RWPE2 (cell line): ENCODE data around the gene SETD2.

Source experiments
- ATAC-seq: fragments of 200-7000 bp; cut with Tn5 transposase; 3 replicates; pipeline ENCODE4 v1.9.1; 2021; ENCODE audit warnings: low read depth
- DNase-seq: peaks from one replicate; pipeline ENCODE4 v3.0.0-alpha.2; 2020; ENCODE audit warnings: low spot score
- H3K27ac ChIP-seq: fragments of 450-650 bp; 2 replicates; pipeline ENCODE4 v1.5.1; 2017; ENCODE audit warnings: mild to moderate bottlenecking; ENCODE audit not compliant: poor library complexity, severe bottlenecking
- H3K27me3 ChIP-seq: fragments of 250-450 bp; sonication (Bioruptor Pico); 2 replicates; pipeline ENCODE4 v1.5.1; 2021; ENCODE audit warnings: mild to moderate bottlenecking, moderate library complexity; ENCODE audit not compliant: insufficient read depth, poor library complexity, severe bottlenecking
- H3K36me3 ChIP-seq: fragments of 250-450 bp; sonication (Bioruptor Pico); 2 replicates; pipeline ENCODE4 v1.5.1; 2020; ENCODE audit warnings: low read depth, mild to moderate bottlenecking, moderate library complexity
- H3K4me1 ChIP-seq: fragments of 250-450 bp; sonication (Bioruptor Pico); 2 replicates; pipeline ENCODE4 v1.5.1; 2021; ENCODE audit warnings: mild to moderate bottlenecking, moderate library complexity; ENCODE audit not compliant: insufficient read depth, poor library complexity, severe bottlenecking
- H3K4me3 ChIP-seq: fragments of 250-450 bp; sonication (Bioruptor Pico); 2 replicates; pipeline ENCODE4 v1.5.1; 2021; ENCODE audit warnings: mild to moderate bottlenecking, moderate library complexity; ENCODE audit not compliant: severe bottlenecking
- H3K9me3 ChIP-seq: fragments of 250-450 bp; sonication (Bioruptor Pico); 2 replicates; pipeline ENCODE4 v1.5.1; 2021; ENCODE audit warnings: mild to moderate bottlenecking, moderate library complexity; ENCODE audit not compliant: severe bottlenecking
- TF ChIP-seq, protein P1 (sequence below): fragments of 450-650 bp; IDR thresholded peaks from one replicate; pipeline ENCODE4 v1.5.1; 2017; ENCODE audit warnings: mild to moderate bottlenecking, moderate library complexity; ENCODE audit not compliant: poor library complexity, severe bottlenecking

SETD2 gene

DNA sequence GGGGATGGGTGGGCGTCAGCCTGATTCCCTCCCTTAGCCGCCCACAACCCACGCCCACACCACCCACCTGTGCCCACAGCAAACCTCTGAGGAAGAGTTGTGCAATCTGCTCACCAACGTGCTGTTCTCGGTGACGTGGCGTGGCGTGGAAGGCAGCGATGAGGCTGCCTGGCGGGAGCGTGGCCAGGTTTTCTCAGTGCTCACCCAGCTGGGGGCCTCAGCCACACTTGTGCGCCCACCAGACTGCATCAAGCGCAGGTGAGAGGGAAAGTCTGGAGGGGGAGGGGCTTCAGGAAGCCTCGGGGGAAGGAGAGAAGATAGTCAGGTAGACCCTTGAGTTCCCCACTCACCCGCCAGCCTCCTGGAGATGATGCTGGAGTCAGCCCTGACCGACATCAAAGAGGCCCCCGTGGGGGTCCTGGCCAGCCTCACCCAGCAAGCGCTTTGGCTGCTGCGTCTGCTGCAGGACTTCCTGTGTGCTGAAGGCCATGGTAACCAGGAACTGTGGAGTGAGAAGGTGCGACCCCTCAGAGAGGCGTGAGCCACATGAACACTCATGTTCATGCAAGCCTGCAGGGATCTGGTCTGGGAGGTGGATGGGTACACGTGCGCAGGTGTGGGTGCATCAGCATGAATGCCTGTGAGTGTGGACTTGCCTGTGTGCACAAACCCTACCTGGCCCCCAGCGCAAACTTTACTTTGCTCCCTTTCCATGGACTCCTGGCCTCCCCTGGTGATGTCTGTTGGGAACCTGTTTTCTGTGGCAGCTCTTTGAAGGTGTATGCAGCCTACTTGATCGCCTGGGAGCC lies 162.8 kb downstream of the SETD2 start:
- peak; percentile 58 for DNase-seq
- Histone ChIP-seq H3K4me3 (no peak overlapping the region), H3K4me1 (peaks cover 7% of the 10 kb centered on the region), H3K9me3 (no peaks in the 10 kb centered on the region), H3K36me3 (peaks cover 81% of the 10 kb centered on the region), H3K27ac (no peak overlapping the region), H3K27me3 (no peaks in the 10 kb centered on the region)
- TF ChIP-seq, protein P1, sequence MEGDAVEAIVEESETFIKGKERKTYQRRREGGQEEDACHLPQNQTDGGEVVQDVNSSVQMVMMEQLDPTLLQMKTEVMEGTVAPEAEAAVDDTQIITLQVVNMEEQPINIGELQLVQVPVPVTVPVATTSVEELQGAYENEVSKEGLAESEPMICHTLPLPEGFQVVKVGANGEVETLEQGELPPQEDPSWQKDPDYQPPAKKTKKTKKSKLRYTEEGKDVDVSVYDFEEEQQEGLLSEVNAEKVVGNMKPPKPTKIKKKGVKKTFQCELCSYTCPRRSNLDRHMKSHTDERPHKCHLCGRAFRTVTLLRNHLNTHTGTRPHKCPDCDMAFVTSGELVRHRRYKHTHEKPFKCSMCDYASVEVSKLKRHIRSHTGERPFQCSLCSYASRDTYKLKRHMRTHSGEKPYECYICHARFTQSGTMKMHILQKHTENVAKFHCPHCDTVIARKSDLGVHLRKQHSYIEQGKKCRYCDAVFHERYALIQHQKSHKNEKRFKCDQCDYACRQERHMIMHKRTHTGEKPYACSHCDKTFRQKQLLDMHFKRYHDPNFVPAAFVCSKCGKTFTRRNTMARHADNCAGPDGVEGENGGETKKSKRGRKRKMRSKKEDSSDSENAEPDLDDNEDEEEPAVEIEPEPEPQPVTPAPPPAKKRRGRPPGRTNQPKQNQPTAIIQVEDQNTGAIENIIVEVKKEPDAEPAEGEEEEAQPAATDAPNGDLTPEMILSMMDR: no peak
- ATAC-seq: no peak

DNA sequence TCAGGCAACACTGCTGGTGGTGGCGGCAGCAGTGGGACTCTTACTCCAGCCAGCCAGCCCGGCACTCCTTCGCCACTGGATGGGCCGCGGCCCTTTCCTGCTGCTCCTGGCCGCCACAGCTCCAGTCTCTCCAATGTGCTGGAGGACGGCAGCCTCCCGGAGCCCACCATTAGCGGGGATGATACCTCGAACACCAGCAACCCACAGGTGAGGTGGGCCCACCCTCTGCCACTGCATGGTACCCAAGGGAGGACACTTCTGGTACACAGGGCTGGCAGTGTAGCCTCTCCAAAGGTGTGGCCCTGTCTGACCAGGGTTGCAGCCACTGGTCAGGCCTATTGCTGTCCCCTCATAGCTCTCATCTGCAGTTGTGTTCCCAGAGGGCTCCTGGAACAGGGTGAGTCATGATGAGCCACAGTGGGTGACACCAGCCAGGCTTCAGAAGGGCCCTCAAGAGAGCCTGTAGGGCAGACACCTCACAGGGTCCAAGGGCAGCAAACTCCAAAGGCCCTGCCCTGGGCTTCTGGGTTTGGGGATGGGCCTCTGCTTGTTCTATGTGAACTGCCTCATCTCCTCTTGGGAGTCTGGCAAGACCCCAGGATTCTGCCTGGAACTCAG lies 163.6 kb downstream of the SETD2 start:
- Histone ChIP-seq H3K27ac (no peak overlapping the region), H3K4me3 (no peak overlapping the region), H3K36me3 (peaks cover 73% of the 10 kb centered on the region), H3K9me3 (no peaks in the 10 kb centered on the region), H3K27me3 (no peaks in the 10 kb centered on the region), H3K4me1 (peaks cover 7% of the 10 kb centered on the region)
- DNase-seq (peak; percentile 50), ATAC-seq (no peak)
- TF ChIP-seq, protein P1: no peak

DNA sequence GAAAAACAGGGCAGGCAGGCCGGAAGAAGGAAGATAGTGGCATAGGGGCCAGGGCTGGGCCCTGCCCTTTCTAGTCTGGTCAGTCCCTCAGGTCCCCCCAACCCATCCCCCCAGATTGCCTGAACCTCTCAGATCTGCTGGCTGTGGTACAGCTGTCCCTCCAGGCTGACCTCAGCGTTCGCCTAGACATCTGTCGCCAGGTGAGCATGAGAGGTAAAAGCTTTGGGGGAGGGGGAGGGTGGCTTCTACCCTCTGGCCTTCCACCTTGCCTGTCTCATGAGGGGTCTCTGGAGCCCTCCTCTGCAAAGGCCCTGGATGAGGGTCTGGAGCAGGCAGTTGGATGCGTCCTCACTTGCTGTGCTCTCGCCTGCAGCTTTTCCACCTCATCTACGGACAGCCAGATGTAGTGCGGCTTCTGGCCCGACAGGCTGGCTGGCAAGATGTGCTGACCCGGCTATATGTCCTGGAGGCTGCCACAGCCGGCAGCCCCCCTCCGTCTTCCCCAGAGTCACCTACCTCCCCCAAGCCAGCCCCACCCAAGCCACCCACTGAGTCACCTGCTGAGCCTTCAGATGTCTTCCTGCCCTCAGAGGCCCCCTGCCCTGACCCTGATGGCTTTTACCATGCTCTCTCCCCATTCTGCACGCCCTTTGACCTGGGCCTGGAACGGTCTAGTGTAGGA lies 164.3 kb downstream of the SETD2 start:
- ATAC-seq: no peak
- no peaks in the 10 kb centered on the region for H3K27me3 ChIP-seq
- no peak overlapping the region for H3K27ac ChIP-seq
- peak; percentile 25 for DNase-seq
- TF ChIP-seq, protein P1: no peak
- peaks cover 7% of the 10 kb centered on the region for H3K4me1 ChIP-seq
- H3K36me3 ChIP-seq: peaks cover 69% of the 10 kb centered on the region
- no peaks in the 10 kb centered on the region for H3K9me3 ChIP-seq
- H3K4me3 ChIP-seq: no peak overlapping the region

DNA sequence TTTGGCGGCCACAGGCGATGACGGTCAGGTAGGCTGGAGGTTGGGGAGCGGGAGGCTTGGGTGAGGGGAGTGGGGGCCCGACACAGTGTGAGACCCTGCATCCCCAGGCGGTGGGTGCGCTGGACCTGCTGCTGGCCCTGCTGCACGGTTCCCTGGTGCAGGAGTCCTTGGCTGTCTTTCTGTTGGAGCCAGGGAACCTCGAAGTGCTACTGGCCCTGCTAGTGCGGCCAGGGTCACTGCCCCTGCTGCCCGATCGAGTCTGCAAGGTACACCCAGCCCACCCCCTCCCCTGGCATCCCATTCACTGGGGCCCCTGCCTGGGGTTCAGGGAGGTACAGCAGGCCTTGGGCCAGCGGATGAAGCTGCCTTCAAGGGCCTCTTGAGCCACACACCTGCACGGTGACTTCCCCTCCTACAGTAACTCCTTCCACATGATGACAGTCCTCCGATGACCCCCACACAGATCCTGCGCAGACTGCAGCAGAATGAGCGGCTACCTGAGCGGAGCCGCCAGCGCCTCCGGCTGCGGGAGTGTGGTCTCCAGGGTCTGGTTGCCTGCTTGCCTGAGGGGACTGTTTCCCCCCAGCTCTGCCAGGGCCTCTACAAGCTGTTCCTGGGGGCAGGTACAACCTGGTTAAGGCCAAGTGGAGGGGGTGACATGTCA lies 164.9 kb downstream of the SETD2 start:
- no peak overlapping the region for H3K27ac ChIP-seq
- TF ChIP-seq, protein P1: peak; percentile 48
- no peaks in the 10 kb centered on the region for H3K9me3 ChIP-seq
- H3K4me1 ChIP-seq: peaks cover 7% of the 10 kb centered on the region
- DNase-seq (peak; percentile 64), ATAC-seq (no peak)
- peaks cover 69% of the 10 kb centered on the region for H3K36me3 ChIP-seq
- H3K27me3 ChIP-seq: no peaks in the 10 kb centered on the region
- no peak overlapping the region for H3K4me3 ChIP-seq
